GM21423 (cell line): ENCODE data around the gene CCL3.
"Not testable (repeated sequence)": the region's sequence is repeated elsewhere in the genome, so short reads cannot be mapped to it uniquely, and the experiment has no call there.

Source experiments
- ATAC-seq: cut with Tn5 transposase; IDR thresholded peaks from one replicate; pipeline ENCODE4 v1.9.1; 2021; ENCODE audit warnings: mild to moderate bottlenecking, moderate library complexity; ENCODE audit not compliant: unreplicated experiment

CCL3 gene

DNA sequence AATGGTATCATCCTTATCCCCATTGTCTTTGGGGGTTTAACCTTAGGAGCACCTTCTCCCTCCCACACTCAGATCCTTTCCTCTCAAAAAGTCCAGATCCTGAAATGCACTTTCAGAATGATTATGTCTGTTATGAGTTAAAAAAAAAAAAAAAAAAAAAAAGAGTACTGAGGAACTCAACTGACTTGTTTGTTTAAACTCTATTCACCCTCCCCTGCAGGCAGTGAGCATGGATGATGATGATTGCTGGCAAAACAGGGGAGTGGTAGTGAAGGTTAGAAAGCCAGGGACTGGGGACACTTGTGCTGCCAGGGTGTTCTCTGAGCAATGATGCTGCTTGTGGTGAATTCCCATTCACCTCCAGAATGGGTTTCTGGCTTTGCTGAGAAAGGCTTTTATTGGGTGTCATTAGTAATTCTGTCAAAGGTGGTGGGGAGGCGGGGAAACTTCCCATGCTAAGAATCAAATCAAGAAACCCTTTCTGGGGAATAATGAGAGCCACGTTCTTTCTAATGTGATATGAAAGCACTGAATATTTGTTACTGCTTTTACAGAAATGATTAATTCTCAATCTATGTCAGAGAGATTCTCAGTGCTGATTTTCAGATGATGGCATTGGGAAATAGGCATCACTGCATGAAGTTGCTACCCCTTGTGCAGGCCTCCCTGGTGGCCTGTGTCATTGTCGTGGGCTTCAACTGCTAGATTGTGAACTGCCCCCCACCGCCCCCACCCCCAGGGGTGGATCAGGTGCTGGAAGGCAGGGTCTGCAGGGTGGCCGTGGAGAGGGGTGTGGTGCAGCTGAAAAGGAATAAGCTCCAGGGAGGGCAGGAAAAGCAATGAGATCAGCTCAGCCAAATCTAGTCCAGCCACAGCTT lies 27.8 kb upstream of the CCL3 start:
- ATAC-seq = no peak

DNA sequence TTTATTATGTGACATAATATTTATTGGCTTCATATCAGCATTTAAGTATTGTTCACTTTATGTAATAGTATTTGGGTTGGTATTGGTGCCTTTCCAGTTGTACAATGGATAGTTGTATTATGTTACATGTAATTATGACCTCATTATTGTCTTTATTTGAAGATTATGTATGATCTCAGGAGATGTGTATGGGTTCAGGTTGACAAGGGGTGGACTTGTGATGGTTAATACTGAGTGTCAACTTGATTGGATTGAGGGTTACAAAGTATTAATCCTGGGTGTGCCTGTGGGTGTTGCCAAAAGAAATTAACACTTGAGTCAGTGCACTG lies 25.7 kb upstream of the CCL3 start:
- not testable (repeated sequence) for ATAC-seq

DNA sequence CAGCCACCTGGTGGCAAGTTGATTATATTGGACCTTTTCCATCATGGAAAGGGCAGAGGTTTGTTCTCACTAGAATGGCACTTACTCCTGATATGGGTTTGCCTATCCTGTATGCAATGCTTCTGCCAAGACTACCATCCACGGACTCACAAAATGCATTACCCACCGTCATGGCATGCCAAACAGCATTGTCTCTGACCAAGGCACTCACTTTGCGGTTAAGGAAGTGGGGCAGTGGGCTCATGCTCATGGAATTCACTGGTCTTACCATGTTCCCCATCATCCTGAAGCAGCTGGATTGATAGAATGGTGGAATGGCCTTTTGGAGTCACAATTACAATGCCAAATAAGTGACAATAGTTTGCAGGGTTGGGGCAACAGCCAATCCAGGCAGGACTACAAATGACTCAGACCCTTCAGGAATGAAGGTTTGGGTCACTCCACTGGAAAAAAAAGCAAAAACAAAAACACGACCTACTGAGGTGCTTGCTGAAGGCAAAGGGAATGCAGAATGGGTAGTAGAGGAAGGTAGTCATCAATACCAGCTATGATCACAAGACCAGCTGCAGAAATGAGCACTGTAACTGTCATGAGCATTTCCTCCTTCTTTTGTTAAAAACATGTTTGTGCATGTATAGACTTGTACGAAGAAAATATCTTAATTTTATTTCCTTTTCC lies 25.2 kb upstream of the CCL3 start:
- ATAC-seq = not testable (repeated sequence)

DNA sequence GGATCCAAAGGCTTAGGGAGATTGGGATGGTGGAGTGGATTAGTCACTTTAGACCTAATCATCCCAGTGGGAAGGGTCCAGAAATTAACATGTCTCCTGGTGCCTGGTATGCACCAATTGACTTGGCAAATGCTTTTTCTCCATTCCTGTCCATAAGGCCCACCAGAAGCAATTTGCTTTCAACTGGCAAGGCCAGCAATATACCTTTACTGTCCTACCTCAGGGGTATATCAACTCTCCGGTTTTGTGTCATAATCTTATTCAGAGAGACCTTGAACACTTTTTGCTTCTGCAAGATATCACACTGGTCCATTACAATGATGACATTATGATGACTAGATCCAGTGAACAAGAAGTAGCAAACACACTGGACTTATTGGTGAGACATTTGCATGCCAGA lies 23.2 kb upstream of the CCL3 start:
- ATAC-seq = not testable (repeated sequence)

DNA sequence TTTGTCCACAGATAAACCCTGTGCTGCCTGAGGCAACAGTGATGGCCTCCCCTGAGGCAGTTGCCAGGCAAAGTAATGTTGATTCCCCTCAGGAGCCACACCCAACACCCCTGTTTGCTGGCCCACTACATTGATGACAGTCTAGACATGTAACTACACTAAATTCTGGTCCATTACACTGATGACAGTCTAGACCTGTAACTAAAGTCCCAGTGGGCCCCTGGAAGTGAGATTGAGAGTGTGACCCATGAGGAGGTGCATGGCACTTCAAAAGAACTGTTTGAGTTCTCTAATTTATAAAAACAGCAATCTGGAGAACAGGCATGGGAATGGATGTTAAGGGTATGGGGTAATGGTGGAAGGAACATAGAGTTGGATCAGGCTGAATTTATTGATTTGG lies 22.6 kb upstream of the CCL3 start:
- no peak for ATAC-seq

DNA sequence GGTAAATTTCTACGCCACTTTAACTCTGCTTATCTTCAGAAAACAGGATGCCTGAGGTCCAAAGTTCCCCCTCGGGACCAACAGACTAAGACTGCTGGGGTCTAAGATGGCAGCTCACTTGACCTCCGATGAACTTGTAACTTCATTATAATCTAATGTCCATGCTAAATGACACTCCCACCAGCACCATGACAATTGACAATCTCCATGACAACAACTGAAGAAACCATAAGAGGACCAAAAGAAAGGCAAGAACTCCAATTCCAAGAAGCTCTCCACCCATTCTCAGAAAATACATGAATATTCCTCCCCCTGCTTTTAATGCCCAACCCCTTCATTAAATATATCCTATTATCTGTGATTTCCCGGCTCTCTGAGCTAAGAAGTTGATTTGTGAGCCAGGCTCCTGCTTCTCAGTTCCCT lies 21.1 kb upstream of the CCL3 start:
- ATAC-seq = no peak

DNA sequence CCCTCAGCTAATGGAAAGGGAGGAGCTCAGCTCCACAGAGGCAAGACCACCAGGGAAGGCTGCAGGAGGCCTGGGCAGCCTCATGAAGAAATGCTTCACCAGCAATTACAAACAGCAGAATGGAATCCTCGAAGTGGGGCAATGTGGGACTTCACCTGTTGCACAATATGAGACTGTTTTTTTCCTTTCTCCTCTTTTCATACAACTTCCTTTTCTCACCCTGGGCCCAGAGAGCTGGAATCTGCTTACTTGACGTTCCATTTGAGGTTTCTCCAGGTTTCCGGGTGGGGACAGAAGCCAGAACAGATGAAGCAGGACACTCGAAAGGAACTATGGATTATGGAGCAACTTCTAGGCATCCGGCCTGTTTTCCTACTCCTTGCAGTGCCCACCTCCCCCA lies 18.3 kb upstream of the CCL3 start:
- not testable (repeated sequence) for ATAC-seq

DNA sequence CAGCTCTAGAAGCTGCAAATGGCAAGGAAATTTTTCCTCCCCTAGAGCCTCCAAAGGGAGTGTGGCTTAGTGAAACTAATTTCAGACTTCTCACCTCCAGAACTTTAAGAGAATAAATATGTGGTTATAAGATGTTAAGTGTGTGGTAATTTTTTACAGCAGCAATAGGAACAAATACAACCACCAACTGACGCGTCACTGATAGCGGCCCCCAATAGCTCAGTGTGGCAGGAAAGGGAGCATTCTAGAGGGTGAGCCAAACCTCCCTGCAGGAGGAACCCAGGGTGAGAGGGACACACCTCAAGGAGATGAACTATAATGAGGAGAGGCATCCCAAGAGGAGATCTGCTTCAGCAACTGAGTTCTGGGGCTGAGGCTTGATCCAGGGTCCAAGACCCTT lies 17.7 kb upstream of the CCL3 start:
- no peak for ATAC-seq

DNA sequence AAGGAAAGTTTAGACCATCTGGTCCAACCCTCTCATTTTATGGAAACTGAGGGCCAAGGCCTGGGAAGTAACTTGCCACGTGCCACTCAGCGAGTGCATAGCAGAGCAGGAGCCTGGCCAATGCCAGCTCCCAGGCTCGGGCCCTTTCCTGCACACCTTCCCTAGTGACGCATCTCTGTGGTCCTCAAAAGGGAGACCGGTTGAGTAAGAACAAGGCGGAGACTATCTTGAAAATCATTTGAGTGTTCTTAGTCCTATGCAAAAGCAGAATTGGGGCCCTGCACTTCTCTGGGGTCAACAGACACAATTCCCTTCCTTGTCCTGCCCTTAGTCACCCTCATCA lies 16.5 kb upstream of the CCL3 start:
- no peak for ATAC-seq

DNA sequence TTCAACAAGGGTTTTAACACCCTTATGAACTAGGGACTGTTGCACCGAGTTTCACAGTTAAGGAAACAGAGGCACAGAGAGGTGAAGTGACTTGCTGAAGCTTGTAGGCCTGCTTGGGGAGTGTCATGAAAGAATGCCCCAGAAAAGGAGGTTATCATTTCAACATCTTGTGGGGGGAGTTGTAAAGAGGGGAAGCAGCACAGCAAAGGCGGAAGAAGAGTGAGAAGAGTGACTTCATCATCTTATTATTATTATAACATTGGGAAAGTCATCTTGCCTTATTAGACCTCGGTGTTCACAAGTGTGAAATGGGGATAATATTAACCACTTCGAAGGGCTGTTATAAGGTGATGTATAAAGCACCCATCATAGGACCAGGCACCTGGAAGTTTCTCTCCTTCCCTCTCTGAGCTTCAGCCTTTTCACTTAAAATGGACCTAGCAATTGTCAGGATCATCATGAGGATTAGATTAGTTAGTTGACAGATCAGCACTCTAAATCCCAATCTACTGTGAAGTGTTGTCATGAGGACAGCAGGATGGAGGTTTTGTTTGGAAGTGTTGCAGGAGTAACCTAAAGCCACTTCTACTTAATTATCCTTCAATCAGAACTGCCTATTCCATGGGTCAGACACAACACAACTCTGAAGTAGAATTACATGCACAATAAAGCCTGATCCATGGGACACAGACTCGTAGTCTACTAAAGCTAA lies 16.0 kb upstream of the CCL3 start:
- ATAC-seq = no peak

DNA sequence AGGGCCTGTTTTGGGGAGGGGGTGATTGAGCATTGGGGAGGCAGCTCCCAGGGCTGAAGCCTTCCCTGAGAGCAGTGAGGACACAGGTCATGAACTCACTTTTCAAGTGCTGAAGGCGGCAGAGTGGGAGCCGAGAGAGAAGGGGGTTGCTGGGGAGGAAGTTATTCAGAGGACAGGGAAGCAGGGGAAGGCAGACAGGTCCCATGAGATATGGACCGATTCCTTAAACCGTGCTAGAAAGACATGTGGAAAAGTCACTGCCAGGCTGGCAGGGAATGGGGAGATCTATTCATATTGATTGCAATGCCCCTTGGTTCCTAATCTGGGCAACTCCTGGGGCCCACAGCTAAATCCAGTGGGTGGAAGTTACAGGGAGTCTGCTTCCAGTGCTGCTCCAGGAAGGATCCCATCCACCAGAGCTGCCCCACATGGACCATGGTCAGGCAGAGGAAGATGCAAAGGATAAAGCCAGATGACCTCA lies 14.8 kb upstream of the CCL3 start:
- ATAC-seq = no peak

DNA sequence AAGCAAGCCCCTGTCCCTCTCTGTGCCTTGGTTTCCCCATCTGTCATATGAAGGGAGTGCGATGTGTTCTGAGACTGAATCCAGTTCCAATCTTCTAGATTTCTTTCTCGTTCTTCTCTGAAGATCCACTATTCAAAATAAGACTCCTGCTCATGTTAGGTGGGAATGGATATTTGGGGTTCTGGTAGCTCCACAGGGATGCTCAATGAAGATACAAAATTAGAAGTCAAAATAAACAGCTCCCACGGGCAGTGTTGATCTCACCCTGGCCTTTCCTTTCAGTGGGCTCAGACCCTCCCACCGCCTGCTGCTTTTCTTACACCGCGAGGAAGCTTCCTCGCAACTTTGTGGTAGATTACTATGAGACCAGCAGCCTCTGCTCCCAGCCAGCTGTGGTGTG lies 14.3 kb upstream of the CCL3 start:
- ATAC-seq = not testable (repeated sequence)

DNA sequence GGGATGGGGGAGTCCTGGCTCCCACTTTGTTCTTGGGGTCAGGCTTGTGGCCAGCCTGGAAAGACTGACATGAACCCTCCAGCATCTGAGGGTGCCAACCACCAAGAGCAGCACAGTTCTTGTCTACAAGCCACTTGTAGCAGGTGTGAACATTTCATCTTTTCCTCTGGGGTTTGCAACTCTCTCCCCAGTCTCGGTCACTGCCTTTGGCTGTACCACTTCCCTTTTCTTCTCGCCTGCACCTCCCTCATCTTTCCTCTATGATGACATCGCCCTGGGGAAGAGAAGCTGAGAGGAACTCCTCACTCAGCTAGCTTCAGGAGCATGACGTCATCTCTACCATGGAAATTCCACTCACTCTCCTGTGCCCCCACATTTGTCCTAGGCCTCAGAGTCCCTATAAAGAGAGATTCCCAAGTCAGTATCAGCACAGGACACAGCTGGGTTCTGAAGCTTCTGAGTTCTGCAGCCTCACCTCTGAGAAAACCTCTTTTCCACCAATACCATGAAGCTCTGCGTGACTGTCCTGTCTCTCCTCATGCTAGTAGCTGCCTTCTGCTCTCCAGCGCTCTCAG lies 13.5 kb upstream of the CCL3 start, which contains the start of gene CCL4:
Gene CCL4, plus strand, starts transcription at position 427 of the 575 bp plus-strand sequence. Its CDS starts 79 bp downstream, at position 506.
- peak; percentile 78 for ATAC-seq

DNA sequence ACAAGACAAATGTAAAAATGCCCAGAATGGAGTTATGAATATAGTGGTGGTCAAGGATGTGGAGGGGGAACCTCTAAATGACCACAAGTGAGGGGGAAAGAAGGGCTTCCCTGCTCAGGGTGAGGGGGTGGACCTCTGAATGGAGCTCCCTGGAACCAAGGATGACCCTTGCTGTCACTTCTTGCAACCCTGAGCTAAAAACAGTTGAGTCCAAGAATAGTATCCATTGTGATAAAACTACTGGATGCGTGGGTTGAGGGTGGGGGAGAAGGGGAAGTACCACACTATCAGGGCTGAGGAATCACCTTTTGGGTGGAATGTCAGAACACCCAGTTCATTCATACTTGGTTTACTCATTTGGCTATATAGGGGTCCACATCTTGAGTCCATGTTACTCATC lies 9.1 kb upstream of the CCL3 start:
- ATAC-seq = not testable (repeated sequence)

DNA sequence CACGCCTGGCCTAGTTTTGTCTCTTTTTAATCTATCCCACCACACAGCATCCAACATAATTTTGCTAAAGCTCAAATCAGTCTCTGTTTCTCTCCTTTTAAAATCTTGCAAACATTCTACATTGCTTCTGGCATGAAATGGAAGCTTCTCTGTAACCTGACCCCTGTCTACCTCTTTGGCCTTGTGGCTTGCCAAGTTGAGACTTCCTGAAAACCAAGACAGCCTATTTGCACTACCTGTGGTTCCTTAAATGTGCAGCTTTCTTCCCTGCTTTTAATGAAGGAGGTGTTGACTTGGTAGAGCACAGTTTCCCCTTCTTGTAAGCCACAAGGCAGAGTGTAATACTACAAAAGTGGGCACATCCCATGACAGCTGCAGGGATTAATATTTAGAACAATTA lies 6.0 kb upstream of the CCL3 start:
- ATAC-seq = no peak

DNA sequence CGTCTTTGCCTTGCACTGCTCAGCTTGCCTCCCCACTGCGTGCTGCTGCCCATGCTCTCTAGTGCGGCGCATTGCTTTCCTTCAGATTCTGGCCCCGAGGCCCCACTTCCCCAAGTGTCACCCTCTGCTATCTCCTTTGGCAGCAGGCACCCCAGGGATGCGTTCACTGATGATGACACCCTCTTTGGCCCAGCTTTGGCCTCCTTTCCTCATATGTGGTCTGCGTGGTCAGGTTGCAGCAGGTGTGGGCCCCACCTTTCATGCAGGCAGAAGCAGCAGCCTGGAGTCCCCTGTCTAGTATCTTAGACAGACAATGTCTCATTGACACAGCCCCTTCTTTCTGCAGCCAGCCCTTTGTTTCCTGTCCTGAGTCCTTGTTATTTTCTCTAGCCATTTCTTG lies 4.8 kb upstream of the CCL3 start:
- no peak for ATAC-seq

DNA sequence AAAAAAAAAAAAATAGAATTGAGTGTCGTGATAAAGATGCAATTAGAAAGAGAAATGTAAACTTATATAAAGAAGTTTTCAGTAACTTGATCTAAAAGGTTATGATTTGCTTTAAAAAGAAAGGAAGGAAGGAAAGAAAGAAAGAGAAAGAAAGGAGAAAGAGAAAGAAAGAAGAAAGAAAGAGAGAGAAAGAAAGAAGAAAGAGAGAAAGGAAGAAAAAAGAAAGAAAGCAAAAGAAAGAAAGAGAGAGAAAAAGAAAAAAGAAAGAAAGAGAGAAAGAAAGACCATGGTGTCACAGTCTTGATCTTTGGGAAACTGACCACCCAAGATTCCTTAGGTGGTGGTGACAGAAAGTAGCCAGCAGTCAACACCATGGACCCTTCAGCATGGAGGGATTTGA lies 4.3 kb upstream of the CCL3 start:
- ATAC-seq = no peak

DNA sequence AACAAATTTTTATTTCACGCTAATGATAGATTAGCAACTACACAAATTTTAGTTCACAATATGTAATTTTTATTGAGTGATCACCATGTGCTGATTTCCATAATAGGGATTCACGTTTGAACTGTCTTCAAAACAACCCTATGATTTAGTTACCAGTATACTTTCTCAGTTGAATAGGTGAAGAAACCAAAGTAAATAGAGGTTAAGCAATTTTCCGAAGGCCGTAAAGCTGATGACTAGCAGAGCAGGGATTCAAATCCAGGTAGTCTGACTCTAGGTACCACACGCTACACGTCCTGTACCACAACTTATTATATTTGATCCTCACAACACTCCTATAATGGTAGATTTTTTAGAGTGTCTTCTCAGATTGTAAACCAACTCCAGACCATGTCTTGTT lies 2.8 kb upstream of the CCL3 start:
- ATAC-seq = not testable (repeated sequence)

DNA sequence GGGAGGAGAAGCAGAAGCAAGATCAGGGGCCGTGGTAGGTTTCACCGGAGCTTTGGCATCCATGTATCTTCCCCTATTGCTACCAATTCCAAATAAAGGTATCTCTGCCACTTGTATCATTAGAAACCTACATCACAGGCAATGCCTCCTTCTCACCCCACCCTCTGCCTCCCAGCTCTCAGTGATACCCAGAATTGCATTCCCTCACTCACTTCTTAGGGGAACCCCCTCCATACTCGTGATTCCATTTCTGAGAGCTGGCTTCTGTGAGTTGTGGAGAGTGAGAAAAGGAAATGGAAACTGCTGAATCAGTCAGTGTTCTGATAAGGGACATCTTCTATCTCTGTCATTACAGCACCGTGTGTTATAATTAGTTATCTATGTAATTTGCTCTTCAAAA lies 2.3 kb upstream of the CCL3 start:
- ATAC-seq = no peak

DNA sequence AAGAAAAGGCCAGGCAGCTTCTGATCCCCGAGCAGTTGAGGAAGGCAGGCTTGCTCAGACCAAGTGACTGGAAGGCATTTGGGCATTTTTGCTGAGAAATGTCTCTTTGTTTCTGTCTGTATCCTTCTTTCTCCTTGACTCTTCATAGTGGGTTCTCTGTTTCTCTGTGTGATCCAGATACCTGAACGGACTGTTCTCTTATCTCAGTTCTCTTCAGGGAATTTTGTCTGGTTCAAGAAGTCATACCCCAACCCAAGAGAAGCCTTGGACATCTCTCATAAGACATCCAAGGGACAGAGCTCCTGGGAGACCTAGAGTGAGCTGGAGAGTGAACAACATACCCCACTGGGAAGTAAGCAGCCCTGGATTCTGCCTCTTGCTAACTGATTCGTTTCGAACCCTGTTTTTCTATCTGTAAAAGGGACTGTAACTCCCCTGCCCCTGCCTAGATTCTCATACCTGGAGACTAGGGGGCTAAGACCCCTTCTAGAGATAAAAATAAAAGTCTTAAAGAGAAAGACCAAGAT lies 541 bp downstream of the CCL3 start:
- no peak for ATAC-seq

DNA sequence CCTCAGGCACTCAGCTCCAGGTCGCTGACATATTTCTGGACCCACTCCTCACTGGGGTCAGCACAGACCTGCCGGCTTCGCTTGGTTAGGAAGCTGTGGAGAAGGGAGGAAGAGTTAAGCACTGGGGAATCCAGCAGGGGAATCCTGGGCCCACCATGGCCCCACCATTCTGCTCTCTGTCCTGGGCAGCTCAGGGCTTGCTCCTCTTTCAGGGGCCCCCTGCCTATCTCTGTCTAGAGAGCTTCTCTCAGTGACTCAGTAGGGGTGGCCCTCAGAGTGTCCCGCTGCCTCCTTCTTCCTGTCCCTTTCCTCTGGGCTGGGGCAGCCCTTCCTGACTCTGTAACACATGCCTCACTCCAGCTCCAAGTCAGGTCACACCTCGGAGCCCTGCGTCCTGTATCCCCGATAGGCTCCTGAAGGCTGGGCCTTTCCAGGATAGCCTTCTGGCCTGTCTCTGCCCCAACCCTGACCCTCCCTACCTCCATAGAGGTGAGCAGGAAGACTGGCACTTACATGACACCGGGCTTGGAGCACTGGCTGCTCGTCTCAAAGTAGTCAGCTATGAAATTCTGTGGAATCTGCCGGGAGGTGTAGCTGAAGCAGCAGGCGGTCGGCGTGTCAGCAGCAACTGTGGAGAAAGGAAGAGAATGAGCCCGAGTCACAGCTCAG lies 1.1 kb downstream of the CCL3 start:
- ATAC-seq = no peak
